ENCODE results near the gene PARN. TPM values are rescaled to one million over a fixed set of nuclear protein-coding genes. Genes with fewer than 3 reads are reported as not detected.
"Not testable (repeated sequence)": the region's sequence is repeated elsewhere in the genome, so short reads cannot be mapped to it uniquely, and the experiment has no call there.

Gene PARN
- total and polyA plus RNA-seq, 9 of the 15 experiments (the other 6 are each of a cell fraction or from before 2014, with no cell fraction given), result 9.6 to 51.3 (median 40.4) TPM

- H3K9ac ChIP-seq (ENCODE audit: insufficient read depth in 1 of 2, low read depth in 2 of 2, low read length in 2 of 2); CTCF ChIA-PET (ENCODE audit: low intra/inter-chr PET ratio); DNase-seq (ENCODE audit: extremely low read depth in 1 of 4, low spot score in 3 of 4); FAIRE-seq; H4K20me1 ChIP-seq (replicated peaks; ENCODE audit: control insufficient read depth, insufficient read depth, low read length); H3K4me1 ChIP-seq (replicated peaks in 1 of 2; ENCODE audit: control insufficient read depth in 2 of 2, insufficient read depth in 2 of 2, low read length in 2 of 2); POLR2A ChIA-PET; H3K4me3 ChIP-seq; H3K9me3 ChIP-seq (replicated peaks; ENCODE audit: control insufficient read depth, insufficient read depth, low read depth, low read length); H3K4me2 ChIP-seq (ENCODE audit: insufficient read depth, low read length); in situ Hi-C loops (cut with MboI); ATAC-seq; H2AFZ ChIP-seq (ENCODE audit: low read depth, low read length); H3K79me2 ChIP-seq (ENCODE audit: control insufficient read depth, insufficient read depth, low read length); BruUV-seq (replicated peaks); H3K9me1 ChIP-seq (ENCODE audit: control insufficient read depth, insufficient read depth, low read length); H3K27me3 ChIP-seq (ENCODE audit: control insufficient read depth in 2 of 2, insufficient read depth in 2 of 2, low read length in 2 of 2); intact Hi-C loops (cut with micrococcal nuclease); H3K27ac ChIP-seq (ENCODE audit: extremely low read depth, low read depth, low read length): not testable (repeated sequence)
- 85% methylated on average over 4 of the region's 4 CpGs for WGBS (ENCODE audit: insufficient coverage, low coverage, missing lambda C conversion rate)
- peaks cover 12% of the 10 kb centered on the region for H3K36me3 ChIP-seq (ENCODE audit: control insufficient read depth, insufficient read depth, low read length)
Observed at GRCh38 chr16:14544846-14545245, 85.2 kb downstream of the PARN start.

GRCh38 chr16:14539631-14540030, 90.4 kb downstream of the PARN start:
- Histone ChIP-seq H3K9me3 (replicated peaks; ENCODE audit: control insufficient read depth, insufficient read depth, low read depth, low read length) (no peaks in the 10 kb centered on the region), H3K9ac (ENCODE audit: insufficient read depth in 1 of 2, low read depth in 2 of 2, low read length in 2 of 2) (no peak overlapping the region), H2AFZ (ENCODE audit: low read depth, low read length) (no peak overlapping the region), H3K4me2 (ENCODE audit: insufficient read depth, low read length) (no peak overlapping the region), H4K20me1 (replicated peaks; ENCODE audit: control insufficient read depth, insufficient read depth, low read length) (no peaks in the 10 kb centered on the region), H3K79me2 (ENCODE audit: control insufficient read depth, insufficient read depth, low read length) (no peaks in the 10 kb centered on the region), H3K27me3 (ENCODE audit: control insufficient read depth in 2 of 2, insufficient read depth in 2 of 2, low read length in 2 of 2) (no peaks in the 10 kb centered on the region), H3K36me3 (ENCODE audit: control insufficient read depth, insufficient read depth, low read length) (peaks cover 7% of the 10 kb centered on the region; the same call in 2 of the 3 replicates), H3K4me3 (no peak overlapping the region), H3K27ac (ENCODE audit: extremely low read depth, low read depth, low read length) (no peak overlapping the region), H3K4me1 (replicated peaks in 1 of 2; ENCODE audit: control insufficient read depth in 2 of 2, insufficient read depth in 2 of 2, low read length in 2 of 2) (no peaks in the 10 kb centered on the region), H3K9me1 (ENCODE audit: control insufficient read depth, insufficient read depth, low read length) (no peaks in the 10 kb centered on the region)
- CTCF ChIA-PET (ENCODE audit: low intra/inter-chr PET ratio), result no interaction called here
- intact Hi-C loops (cut with micrococcal nuclease), result no loop called here
- POLR2A ChIA-PET, result no interaction called here
- no TSS peak for BruUV-seq (replicated peaks)
- no peak for FAIRE-seq
- TF ChIP-seq ZNF253 (CRISPR knock-in tag; conservative IDR thresholded peaks at IDR 0.05), result no peak
- TF ChIP-seq KHSRP (IDR thresholded peaks at IDR 0.05), result no peak
- TF ChIP-seq ZNF282 (CRISPR knock-in tag; IDR thresholded peaks at IDR 0.05), result no peak
- ATAC-seq, result no peak
- 87% methylated on average over 2 of the region's 2 CpGs for WGBS (ENCODE audit: insufficient coverage, low coverage, missing lambda C conversion rate)
- DNase-seq (ENCODE audit: extremely low read depth in 1 of 4, low spot score in 3 of 4), result no peak
- in situ Hi-C loops (cut with MboI), result no loop called here

Measured in K562 (cell line).